ENCODE measurements around the gene PRKN.

DNA sequence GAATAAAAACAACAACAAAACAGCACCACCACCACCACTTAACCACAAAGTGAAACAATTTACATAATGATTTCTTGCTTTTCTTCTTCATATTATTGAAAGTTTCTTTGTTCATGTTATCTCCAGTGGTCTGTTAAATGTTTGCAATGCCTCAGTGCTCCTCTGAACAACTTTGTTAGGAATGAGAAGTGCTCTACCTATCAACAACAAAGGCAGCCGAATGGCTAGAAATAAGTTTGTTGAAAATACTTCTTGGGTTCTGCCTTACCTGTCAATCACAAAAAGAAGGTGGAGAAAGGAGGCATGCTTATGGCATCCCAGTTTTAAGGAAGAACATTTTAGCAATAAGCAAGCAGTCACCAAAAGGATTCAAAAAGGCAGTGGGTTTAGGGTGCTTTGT lies 490.2 kb downstream of the PRKN start:
- TF ChIP-seq, protein P1, sequence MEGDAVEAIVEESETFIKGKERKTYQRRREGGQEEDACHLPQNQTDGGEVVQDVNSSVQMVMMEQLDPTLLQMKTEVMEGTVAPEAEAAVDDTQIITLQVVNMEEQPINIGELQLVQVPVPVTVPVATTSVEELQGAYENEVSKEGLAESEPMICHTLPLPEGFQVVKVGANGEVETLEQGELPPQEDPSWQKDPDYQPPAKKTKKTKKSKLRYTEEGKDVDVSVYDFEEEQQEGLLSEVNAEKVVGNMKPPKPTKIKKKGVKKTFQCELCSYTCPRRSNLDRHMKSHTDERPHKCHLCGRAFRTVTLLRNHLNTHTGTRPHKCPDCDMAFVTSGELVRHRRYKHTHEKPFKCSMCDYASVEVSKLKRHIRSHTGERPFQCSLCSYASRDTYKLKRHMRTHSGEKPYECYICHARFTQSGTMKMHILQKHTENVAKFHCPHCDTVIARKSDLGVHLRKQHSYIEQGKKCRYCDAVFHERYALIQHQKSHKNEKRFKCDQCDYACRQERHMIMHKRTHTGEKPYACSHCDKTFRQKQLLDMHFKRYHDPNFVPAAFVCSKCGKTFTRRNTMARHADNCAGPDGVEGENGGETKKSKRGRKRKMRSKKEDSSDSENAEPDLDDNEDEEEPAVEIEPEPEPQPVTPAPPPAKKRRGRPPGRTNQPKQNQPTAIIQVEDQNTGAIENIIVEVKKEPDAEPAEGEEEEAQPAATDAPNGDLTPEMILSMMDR (IDR thresholded peaks at IDR 0.05): no peak
- TF ChIP-seq POLR2AphosphoS5 (IDR thresholded peaks at IDR 0.05) (no peak), POLR2A (IDR thresholded peaks at IDR 0.05) (no peak)
